GM12878 (cell line): Measurements from ENCODE around the gene ZNF296. TPM values are rescaled to one million over a fixed set of nuclear protein-coding genes. Genes with fewer than 3 reads are reported as not detected.

Experiments used
- ATAC-seq: fragments of 200-7000 bp; cut with Tn5 transposase; 3 replicates; pipeline ENCODE4 v1.9.1; 2020; ENCODE audit warnings: mild to moderate bottlenecking, moderate library complexity
- BruUV-seq: library from RNA; stranded (reverse); fragments of 400-500 nt; replicated peaks from 2 replicates; lab custom pipeline; 2021; lab: Mats Ljungman, UMichigan
- CTCF ChIA-PET: fragments of 300-600 bp; sonication (Branson Sonifier 250); formaldehyde crosslinking; extraction: SDS; loops from one replicate; lab custom pipeline; 2021; ENCODE audit warnings: inconsistent platforms; lab: Yijun Ruan, JAX
- POLR2A ChIA-PET: fragments of 350-600 bp; formaldehyde crosslinking; extraction: SDS; loops from one replicate; lab custom pipeline; 2021; ENCODE audit warnings: inconsistent platforms; lab: Charles Lee
- RAD21 ChIA-PET: fragments of 300-600 bp; sonication (Branson Sonifier 250); formaldehyde crosslinking; loops from one replicate; lab custom pipeline; 2023; ENCODE audit warnings: antibody characterized with exemption; ENCODE audit not compliant: unreplicated experiment; lab: Charles Lee
- SMC1A ChIA-PET: fragments of 300-600 bp; sonication (Branson Sonifier 250); formaldehyde crosslinking; loops from one replicate; lab custom pipeline; 2023; ENCODE audit not compliant: unreplicated experiment, uncharacterized antibody; lab: Charles Lee
- DNase-seq: peaks from one replicate; pipeline ENCODE4 v3.0.0-alpha.2; 2011; ENCODE audit warnings: low read depth, low spot score
- FAIRE-seq: peaks from 3 replicates; lab custom pipeline; 2011; peaks lifted over from hg19 to GRCh38; lab: Jason Lieb, UNC
- H2AFZ ChIP-seq: 2 replicates; pipeline ENCODE4 v1.6.0; 2011; ENCODE audit warnings: low read depth, low read length, control low read depth; ENCODE audit not compliant: control insufficient read depth
- H3K27ac ChIP-seq: 2 replicates; pipeline ENCODE4 v1.5.1; 2011; ENCODE audit warnings: control low read depth; ENCODE audit not compliant: control insufficient read depth, insufficient read depth
- H3K27me3 ChIP-seq, 2 experiments: replicated peaks in 1 of 2; 2 replicates each; pipeline versions ENCODE4 v1.6.0 to v1.6.1; 2011; ENCODE audit warnings: low read length in 1 of 2; ENCODE audit not compliant: control insufficient read depth in 2 of 2, insufficient read depth in 2 of 2
- H3K36me3 ChIP-seq, 2 experiments: 2 replicates each; pipeline ENCODE4 v1.5.1; 2011; ENCODE audit warnings: low read length in 1 of 2; ENCODE audit not compliant: control insufficient read depth in 2 of 2, insufficient read depth in 2 of 2
- H3K4me1 ChIP-seq: 2 replicates; pipeline ENCODE4 v1.6.1; 2011; ENCODE audit warnings: mild to moderate bottlenecking, low read length, moderate library complexity, mixed read lengths; ENCODE audit not compliant: control insufficient read depth, insufficient read depth
- H3K4me2 ChIP-seq: 2 replicates; pipeline ENCODE4 v1.6.0; 2011; ENCODE audit warnings: control low read depth; ENCODE audit not compliant: control insufficient read depth, insufficient read depth
- H3K4me3 ChIP-seq: fragments of 200-600 bp; sonication (generic); 2 replicates; pipeline ENCODE4 v1.5.1; 2016
- H3K79me2 ChIP-seq: 2 replicates; pipeline ENCODE4 v1.6.0; 2011; ENCODE audit warnings: low read length; ENCODE audit not compliant: control insufficient read depth, insufficient read depth
- H3K9ac ChIP-seq: 2 replicates; pipeline ENCODE4 v1.8.0; 2011; ENCODE audit warnings: low read length, control low read depth, mixed read lengths; ENCODE audit not compliant: control insufficient read depth, insufficient read depth
- H3K9me3 ChIP-seq: replicated peaks from 3 replicates; pipeline ENCODE4 v1.5.1; 2011; ENCODE audit warnings: mild to moderate bottlenecking, low read length; ENCODE audit not compliant: control insufficient read depth, insufficient read depth
- H4K20me1 ChIP-seq: 2 replicates; pipeline ENCODE4 v1.6.0; 2011; ENCODE audit not compliant: control insufficient read depth, insufficient read depth
- HSF1 ChIP-seq: fragments of 150-350 bp; IDR thresholded peaks from 2 replicates; pipeline ENCODE4 v1.6.1; 2014; ENCODE audit warnings: mild to moderate bottlenecking, low read depth, low read length
- MLLT1 ChIP-seq: fragments of 450-650 bp; IDR thresholded peaks from 2 replicates; pipeline ENCODE4 v1.6.1; 2016; ENCODE audit warnings: mild to moderate bottlenecking
- NFYA ChIP-seq: IDR thresholded peaks from 2 replicates; pipeline ENCODE4 v1.6.1; 2011; ENCODE audit warnings: low read depth, mild to moderate bottlenecking, low read length, improper control_type of control experiment, borderline replicate concordance
- POLR2AphosphoS2 ChIP-seq: IDR thresholded peaks from 2 replicates; pipeline ENCODE4 v1.6.1; 2011; ENCODE audit warnings: low read depth, mild to moderate bottlenecking, low read length, improper control_type of control experiment, moderate library complexity
- SUPT20H ChIP-seq: IDR thresholded peaks from 2 replicates; pipeline ENCODE4 v1.6.1; 2011; ENCODE audit warnings: low read depth, mild to moderate bottlenecking, low read length, moderate library complexity, borderline replicate concordance; ENCODE audit not compliant: control insufficient read depth
- TBL1XR1 ChIP-seq: IDR thresholded peaks from 2 replicates; pipeline ENCODE4 v1.6.1; 2012; ENCODE audit warnings: low read depth, low read length, improper control_type of control experiment
- YY1 ChIP-seq: IDR thresholded peaks from 2 replicates; pipeline ENCODE4 v1.6.1; 2011; ENCODE audit warnings: low read depth, mild to moderate bottlenecking, low read length
- WGBS: methylation state at CpG from one replicate; pipeline ENCODE4 v1.1.6; 2016; ENCODE audit warnings: low lambda C conversion rate; ENCODE audit not compliant: insufficient replicate concordance, insufficient coverage; ENCODE audit errors: missing lambda C conversion rate; 5-methylcytosine and 5-hydroxymethylcytosine counted together
- in situ Hi-C: fragments of 300-500 bp; cut with MboI; formaldehyde crosslinking; loops from 9 replicates; pipeline ENCODE4 v1.14.3; 2018; ENCODE audit warnings: mixed read lengths
- intact Hi-C: fragments of 100-400 bp; cut with micrococcal nuclease; formaldehyde crosslinking; loops from one replicate; pipeline ENCODE4 v1.14.2; 2022; ENCODE audit not compliant: unreplicated experiment
- polyA plus RNA-seq, 11 experiments: library from polyadenylated mRNA; depleted of rRNA in 4 of 11; unstranded in 6 of 11; stranded (reverse) in 5 of 11; fragments of >200 nt; fragmentation: Nextera tagmentation in 4 of 11; fragmentation: Illumina TruSeq in 1 of 11; extraction: Ambion mirVana in 4 of 11; extraction: Trizol in 1 of 11; gene quantifications; 1 replicate in 1 of 11; 2 replicates in 10 of 11; pipeline versions ENCODE4 v1.2.1 to v1.2.3, GENCODE V29; 2011 to 2016; ENCODE audit warnings: inconsistent platforms in 2 of 11, missing spikeins in 2 of 11, low read depth in 1 of 11
- total RNA-seq, 4 experiments: library from RNA; depleted of rRNA in 3 of 4; stranded (reverse); fragments of >200 nt in 3 of 4; fragmentation: Illumina TruSeq in 1 of 4; extraction: Trizol in 1 of 4; gene quantifications; 2 replicates each; pipeline versions ENCODE4 v1.2.1 to v1.2.3, GENCODE V29; 2013 to 2021

ZNF296 gene
- total and polyA plus RNA-seq, 10 of the 15 experiments (the other 5 are each of a cell fraction or from before 2014, with no cell fraction given), result 0.44 to 23.6 (median 3.5) TPM; not detected in 1

DNA sequence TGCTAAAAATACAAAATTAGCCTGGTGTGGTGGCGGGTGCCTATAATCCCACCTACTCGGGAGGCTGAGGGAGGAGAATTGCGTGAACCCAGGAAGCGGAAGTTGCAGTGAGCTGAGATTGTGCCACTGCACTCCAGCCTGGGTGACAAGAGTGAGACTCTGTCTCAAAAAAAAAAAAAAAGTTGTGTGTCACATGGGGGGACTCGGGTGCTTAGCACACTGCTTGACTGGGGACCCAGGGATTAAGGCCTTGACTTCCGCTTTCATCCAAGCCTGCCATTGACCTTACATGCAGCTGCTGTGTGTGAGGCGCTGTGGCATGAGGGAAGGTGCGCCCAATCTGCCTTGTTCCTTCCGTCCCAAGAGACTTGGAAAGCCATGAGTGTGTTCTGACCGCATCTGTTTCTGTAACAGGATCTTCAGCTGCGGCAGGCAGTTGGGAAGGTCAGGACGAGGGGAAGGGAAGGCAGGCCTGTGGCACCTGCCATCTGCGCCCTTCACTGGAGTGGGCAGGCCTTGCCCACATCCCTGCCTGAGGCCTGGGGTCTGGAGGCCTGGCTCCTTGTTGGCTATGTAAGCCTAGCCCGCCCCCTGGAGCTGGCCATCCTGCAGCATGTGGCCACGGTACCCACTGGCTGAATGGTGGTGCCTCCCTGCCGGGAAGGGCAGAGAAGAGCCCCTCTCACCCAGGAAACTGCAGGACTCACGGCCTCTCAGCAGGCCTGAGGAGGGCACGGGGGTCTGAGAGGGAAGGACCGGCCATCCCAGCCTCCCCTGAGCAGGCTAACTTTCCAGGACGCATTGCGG is 39.7 kb upstream of the ZNF296 start:
- in situ Hi-C loops, result no loop called here
- peaks cover 0 to 3% of the 10 kb centered on the region in 2 experiments; a peak in 2 of 4 replicates for H3K36me3 ChIP-seq
- RAD21 ChIA-PET, result interaction anchor here (1.0 kb wide), 1 partner anchor 21 kb away, joined by 5 read pairs; no protein-coding TSS in a partner anchor
- intact Hi-C loops, result no loop called here
- H3K4me2 ChIP-seq, result peak overlapping the region; percentile 52
- SMC1A ChIA-PET, result interaction anchor here (1.2 kb wide), 1 partner anchor 10 kb away, joined by 3 read pairs; no protein-coding TSS in a partner anchor
- TF ChIP-seq YY1, result no peak
- TF ChIP-seq HSF1, result no peak
- no peak for TF ChIP-seq TBL1XR1
- no peak for TF ChIP-seq SUPT20H
- TF ChIP-seq NFYA, result no peak
- TF ChIP-seq MLLT1, result peak; percentile 64; the same call in 1 of the 2 replicates
- TF ChIP-seq POLR2AphosphoS2, result no peak
- no peak overlapping the region for H3K4me3 ChIP-seq
- peaks cover 73% of the 10 kb centered on the region for H3K4me1 ChIP-seq
- peaks cover 67% of the 10 kb centered on the region for H3K79me2 ChIP-seq
- H2AFZ ChIP-seq, result no peak overlapping the region
- 84% methylated on average over 21 of the region's 21 CpGs for WGBS
- no peak for ATAC-seq
- peaks cover 3% of the 10 kb centered on the region; the same call in 1 of the 2 replicates for H4K20me1 ChIP-seq
- no peak for FAIRE-seq
- H3K27me3 ChIP-seq, result no peaks in the 10 kb centered on the region
- POLR2A ChIA-PET, result interaction anchor here (1.7 kb wide), 1 partner anchor 23 kb away, joined by 5 read pairs; the partner anchor contains the start of gene PPP1R37
- no TSS peak for BruUV-seq
- no peak overlapping the region for H3K9ac ChIP-seq
- no peaks in the 10 kb centered on the region for H3K9me3 ChIP-seq
- CTCF ChIA-PET, result interaction anchor here (0.6 to 3.2 kb wide), 4 partner anchors 9 to 99 kb away, joined by 3 to 13 read pairs (median 4); partner anchors contain the start of gene PPP1R37
- H3K27ac ChIP-seq, result peak overlapping the region; percentile 31; the same call in 1 of the 2 replicates
- no peak for DNase-seq
